Measurements from ENCODE around the gene ITGA5.

ITGA5 gene

GRCh38 chr12:54411391-54412241 lies 7.5 kb downstream of the ITGA5 start:
- H3K27ac ChIP-seq: no peak overlapping the region
- TF ChIP-seq CTCF (IDR thresholded peaks at IDR 0.05): no peak
- no peak for TF ChIP-seq ZFX (IDR thresholded peaks at IDR 0.05; ENCODE audit: borderline replicate concordance)

GRCh38 chr12:54409267-54409666 lies 9.8 kb downstream of the ITGA5 start:
- TF ChIP-seq ZFX (IDR thresholded peaks at IDR 0.05; ENCODE audit: borderline replicate concordance) (no peak), CTCF (IDR thresholded peaks at IDR 0.05) (no peak)
- H3K27ac ChIP-seq: no peak overlapping the region

DNA sequence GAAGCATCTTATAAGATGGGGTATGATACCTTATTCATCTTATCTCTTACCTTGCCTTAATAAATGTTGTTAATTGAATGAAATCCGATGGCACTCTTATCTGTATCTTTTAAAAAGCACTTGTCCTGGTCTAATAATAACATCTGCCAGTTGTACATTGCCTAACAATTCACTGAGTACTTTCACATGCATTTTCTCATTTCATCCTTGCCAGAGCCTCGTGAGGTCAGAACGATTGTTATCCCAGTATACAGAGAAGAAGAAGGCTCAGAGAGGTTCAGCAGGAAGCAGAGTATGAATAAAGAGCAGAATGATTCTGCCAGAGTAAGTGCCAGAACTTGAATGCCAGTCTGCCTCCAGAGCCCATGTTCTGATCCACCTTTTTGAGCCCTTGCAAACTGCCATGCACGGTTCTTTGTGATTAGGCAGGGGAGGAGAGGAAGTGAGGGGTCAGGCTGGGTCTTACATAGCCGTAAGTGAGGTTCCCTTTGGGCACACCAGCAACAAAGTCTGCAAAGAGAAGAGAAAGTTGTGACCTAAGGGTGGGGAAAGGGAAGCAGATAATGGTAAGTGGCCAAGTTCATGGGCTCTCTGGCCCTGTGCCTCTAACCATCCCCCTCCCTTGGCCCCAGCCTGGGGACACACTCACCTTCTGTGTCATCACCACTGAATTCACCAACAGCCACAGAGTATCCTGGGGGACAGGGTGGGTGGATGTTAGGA lies 11.7 kb downstream of the ITGA5 start:
- H3K27ac ChIP-seq: no peak overlapping the region
- TF ChIP-seq CTCF (IDR thresholded peaks at IDR 0.05) (no peak), ZFX (IDR thresholded peaks at IDR 0.05; ENCODE audit: borderline replicate concordance) (no peak)

GRCh38 chr12:54405573-54405972 lies 13.5 kb downstream of the ITGA5 start:
- H3K27ac ChIP-seq: no peak overlapping the region
- no peak for TF ChIP-seq CTCF (IDR thresholded peaks at IDR 0.05)
- TF ChIP-seq ZFX (IDR thresholded peaks at IDR 0.05; ENCODE audit: borderline replicate concordance): no peak

DNA sequence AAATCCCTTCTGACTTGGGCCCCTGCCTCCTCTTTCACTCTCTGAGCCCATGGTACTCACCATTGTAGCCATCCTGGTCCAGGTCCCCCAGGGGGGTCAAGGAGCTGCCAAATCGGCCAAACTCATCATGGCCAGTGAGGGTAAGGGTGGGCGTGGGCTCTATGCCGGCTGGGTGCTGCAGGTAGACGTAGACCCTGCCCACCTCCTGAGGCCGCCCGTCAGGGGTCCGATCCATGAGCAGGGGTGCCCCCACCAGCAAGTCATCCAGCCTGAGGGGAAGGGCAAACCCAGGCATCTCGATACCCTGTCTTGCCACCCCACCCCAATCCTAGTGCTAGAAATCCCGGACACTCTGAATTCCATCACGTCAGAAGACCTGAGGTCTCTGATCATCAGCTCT lies 14.0 kb downstream of the ITGA5 start:
- H3K27ac ChIP-seq: no peak overlapping the region
- TF ChIP-seq CTCF (IDR thresholded peaks at IDR 0.05) (no peak), ZFX (IDR thresholded peaks at IDR 0.05; ENCODE audit: borderline replicate concordance) (no peak)

DNA sequence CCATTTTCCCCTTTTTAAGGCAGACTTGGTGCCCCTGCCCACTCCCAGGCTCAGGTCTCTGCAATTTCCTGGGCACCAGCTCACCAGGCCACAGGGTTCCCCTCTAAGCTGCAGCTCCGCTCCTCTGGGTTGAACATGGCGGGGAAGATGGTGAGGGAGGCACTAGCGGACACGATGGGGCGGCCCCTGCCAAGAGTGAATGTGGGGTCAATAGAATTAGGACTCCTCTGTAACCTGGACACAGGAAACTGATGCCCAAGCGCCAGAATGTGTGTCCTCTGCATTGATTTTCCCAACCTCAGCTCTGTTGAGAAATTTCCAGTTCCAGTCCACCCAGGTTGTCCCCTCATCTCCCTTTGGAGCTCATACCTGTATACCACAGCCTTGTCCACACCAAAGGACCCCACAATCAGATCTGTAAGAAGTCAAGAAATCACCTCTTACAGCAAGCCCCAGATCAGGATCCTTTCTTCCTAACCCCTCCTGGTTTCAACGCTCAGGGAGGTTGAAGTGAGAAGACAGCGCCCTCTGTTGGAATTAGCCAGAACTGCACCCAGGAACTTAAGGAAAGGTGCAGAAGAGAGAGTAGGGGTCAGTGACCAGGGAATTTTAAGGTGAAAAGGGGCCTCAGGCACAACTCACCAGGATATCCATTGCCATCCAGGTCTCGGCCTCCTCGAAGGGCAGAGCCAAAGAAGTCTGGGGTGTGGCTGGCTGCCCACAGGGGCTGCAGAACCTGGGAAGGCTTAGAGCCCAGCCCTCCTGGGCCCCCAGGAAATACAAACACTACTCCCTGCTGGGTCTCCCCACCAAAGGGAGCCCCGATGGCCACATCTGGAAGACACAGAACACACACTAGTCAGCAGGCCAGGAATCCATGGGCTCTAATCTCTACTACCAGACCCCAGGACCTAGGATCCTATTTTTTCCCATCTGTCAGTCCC lies 14.7 kb downstream of the ITGA5 start:
- no peak overlapping the region for H3K27ac ChIP-seq
- TF ChIP-seq ZFX (IDR thresholded peaks at IDR 0.05; ENCODE audit: borderline replicate concordance): no peak
- peak; percentile 100 for TF ChIP-seq CTCF (IDR thresholded peaks at IDR 0.05)
